Measurements from ENCODE around the gene METTL1.
A peak's percentile ranks its signal among the peaks of the same experiment; 100 is the strongest.

METTL1 gene

DNA sequence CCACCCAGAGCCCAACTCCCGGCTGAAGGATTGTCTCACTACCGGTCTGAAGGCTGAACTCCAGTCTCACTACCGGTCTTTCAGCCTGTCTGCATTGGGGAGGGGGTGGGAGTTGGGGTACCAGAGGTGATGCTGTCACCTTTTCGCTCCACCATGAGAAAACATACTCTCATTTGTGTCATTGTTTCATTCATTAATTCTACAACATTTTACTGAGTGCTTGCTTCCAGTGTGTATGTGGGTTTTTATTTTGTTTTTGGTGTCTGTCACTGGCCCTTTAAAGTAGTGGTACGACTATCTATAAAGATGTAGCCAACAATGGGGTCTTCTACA is 19.3 kb downstream of the METTL1 start:
- DNase-seq = no peak

DNA sequence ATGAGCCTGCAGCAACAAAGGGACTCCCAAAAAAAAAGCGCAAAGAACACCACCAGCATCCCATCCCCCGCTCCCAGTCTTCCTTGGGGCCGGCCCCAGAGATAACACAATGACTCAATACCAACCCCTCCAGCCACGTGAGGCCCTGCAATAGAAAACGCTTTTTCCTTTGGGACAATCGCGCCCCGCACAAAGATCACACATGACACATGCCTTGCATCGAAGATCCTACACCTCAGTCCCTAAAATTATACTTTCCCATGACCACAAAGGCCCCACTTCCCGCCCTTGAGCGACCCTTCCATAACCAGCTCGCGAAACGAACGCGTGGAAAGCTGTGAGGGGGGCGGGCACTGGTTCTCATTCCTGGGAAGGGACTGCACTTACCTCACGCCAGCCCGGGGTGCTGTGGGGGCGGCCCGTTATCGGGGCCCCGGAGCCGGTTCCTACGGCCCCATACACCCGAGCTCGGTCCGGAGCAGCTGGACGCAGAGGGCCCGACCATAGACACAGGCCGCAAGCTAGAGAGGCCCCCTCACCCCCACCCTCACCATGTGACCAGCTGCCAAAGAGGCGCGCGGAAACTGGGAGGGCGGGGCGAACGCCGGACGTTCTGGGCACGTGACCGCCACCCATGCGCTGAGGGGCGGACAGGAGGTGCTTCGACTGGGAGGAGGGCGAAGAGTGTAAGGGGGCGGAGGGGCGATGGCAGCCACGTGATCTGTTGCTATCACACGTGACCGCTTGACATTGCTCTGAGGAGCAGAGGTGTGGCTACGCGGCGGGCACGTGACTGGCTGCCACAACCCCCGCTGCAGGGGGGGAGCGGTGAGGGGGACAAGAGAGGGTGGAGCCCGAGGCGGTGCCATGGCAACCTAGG is 19.9 kb downstream of the METTL1 start, which contains the start of gene CDK4:
Gene CDK4, minus strand, starts transcription at position 523 of the 880 bp plus-strand sequence. CDS start 593 bp downstream, outside the sequence.
- peak; percentile 95 for DNase-seq

DNA sequence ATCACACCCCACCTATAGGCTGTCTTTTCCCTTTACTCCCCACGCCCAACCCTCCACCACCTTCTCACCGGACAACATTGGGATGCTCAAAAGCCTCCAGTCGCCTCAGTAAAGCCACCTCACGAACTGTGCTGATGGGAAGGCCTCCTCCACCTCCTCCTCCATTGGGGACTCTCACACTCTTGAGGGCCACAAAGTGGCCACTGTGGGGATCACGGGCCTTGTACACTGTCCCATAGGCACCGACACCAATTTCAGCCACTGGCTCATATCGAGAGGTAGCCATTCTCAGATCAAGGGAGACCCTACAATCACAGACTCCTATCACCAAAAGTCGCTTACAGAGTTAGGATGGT is 20.5 kb downstream of the METTL1 start:
- DNase-seq = no peak

DNA sequence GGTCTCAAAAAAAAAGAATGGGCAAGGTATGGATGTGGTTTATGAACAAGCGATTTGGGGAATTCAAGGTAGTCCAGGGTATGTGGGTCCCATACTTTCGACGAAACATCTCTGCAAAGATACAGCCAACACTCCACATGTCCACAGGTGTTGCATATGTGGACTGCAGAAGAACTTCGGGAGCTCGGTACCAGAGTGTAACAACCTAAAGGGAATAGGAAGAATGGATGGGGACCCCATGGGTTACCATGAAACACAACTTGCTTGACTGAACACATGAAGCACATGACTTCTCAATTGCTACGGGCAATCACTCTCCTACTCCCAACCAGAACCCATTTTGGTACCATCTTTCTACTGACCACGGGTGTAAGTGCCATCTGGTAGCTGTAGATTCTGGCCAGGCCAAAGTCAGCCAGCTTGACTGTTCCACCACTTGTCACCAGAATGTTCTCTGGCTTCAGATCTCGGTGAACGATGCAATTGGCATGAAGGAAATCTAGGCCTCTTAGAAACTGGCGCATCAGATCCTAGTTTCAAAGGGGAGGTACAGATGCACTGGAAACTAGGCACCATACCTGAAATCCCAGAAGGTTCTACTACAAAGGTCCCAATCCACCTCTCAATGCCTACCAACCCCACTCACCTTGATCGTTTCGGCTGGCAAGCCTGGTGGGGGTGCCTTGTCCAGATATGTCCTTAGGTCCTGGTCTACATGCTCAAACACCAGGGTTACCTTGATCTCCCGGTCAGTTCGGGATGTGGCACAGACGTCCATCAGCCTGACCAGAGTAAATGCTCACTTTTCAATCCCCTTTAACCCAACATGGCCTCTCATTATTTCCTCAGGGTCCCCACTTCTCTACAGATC is 21.1 kb downstream of the METTL1 start:
- no peak for DNase-seq

DNA sequence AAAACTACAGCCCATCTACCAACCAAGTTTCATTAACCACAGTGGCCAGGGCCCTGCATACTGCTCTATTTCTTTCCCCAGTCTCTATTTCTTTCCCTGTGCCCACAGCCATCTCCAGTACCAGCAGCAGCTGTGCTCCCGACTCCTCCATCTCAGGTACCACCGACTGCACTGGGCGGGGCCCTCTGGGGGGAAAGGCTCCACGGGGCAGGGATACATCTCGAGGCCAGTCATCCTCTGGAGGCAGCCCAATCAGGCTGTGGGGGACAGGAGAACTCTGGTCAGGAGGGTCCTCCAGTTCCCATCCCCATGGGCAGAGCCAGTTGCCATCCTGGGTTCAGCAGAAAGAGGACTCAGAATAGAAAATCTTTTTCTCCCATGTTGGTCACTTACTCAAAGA is 22.8 kb downstream of the METTL1 start:
- DNase-seq = no peak

DNA sequence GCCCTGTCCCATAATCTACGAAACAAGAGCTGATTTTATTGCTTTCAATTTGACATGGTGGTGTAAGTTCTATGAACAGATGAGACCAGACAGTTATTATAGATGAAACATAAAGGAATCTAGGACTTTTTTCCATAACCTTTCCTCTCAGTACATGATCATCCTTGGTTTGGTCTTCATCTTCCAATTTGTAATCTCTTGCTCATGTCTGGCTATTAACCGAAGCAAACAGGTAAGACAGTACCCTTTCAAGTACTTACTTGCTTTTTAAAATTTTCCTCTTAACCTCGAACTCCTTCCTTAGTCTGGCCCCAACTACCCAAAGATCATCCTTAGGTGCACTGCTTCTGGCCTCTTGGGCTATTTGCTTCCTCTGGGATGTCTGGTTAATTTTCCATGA is 25.9 kb downstream of the METTL1 start:
- DNase-seq = no peak

DNA sequence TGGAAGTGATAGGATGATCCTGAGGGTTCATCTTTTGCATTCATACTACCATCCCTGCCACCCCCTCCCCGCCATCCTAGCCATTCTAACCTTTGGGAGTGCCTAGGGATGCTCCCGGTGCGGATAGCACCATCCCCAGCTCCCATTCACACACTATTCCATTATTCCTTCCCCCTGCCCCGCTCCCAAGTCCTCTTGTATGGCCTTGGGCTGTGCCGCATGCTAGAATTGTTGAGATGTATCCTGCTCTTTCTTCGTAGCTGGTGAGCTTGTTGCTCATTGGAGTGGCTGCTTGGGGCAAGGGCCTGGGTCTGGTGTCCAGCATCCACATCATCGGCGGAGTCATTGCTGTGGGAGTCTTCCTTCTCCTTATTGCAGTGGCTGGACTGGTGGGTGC is 26.4 kb downstream of the METTL1 start:
- no peak for DNase-seq

DNA sequence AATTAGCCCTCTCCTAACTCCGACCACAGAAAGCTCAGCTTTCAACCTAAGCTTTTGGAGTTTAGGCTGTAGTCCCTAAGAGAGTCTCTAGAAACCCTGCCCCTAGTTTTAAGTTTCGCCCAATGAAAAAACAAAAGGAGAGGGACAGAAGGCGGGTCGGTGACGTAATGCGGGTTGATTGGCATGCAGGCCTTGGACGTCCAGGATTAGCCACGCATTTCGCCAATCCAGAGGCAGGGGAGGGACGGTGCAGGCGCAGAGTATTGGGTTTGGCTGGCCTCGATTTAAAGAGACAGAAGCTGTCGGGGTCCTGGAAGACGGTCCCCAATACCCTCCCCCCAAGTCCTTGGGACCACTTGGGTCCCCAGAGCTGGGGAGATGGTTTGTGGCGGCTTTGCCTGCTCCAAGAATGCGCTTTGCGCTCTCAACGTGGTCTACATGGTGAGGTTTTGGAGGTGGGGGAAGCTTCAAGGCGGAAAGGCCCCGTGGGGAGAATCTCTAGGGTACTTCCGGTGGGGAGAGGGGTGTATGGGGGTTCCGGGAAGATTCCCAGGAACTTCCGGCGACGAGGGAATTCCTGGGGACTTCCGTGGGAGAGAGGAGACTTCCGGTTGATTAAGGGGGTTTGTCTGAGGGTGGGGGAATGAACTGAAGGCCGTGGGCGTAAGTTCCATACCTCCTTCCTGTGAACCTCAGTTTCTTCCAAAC is 27.0 kb downstream of the METTL1 start, which contains the start of gene TSPAN31:
Gene TSPAN31, plus strand, starts transcription at position 263 of the 708 bp plus-strand sequence. Its CDS starts 116 bp downstream, at position 379.
- peak; percentile 91 for DNase-seq

DNA sequence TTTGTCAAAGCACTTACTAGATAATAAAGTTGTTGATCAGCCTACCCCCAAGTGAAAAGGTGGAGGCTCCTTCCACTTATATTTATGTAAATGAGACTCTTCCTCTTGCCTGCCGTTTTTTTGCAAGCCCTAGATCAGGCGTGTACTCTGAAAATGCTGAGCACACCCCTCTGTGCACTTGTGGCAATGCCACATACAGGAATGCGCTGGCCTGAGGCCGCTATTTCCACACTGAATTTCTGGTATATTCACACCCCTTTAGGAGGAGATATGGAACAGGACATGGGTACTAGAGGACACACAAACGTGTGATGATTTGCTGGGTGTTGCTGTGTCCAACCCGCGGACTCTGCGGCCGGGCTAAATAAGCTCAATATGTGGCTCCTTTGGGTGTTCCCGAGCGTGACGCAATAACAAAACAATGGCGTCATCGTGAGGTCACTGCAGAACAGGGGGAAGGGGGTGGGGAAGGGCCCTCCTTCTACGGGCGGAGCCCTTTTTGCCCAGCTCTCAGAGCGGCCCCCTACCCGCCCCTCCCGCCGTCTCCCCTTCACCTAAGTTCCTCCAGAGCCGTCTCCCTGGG is 27.6 kb downstream of the METTL1 start:
- DNase-seq = peak; percentile 61

DNA sequence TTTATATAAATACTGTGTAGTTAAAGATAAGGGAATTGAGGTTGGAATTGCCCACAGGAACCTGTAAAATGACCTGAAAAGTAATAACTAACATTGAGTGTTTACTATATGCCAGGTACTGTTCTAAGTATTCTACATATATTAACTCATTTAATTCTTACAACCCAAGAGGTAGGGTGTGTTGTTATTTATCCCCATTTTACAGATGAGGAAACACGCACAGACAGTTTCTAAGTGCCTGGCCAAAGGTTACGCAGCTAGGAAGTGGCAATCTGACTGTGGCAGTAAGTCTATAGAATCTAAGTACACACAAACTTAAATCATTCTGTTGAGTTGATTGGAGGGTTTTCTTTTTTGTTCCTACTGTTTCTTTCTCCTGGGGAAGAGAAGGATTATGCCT is 28.1 kb downstream of the METTL1 start:
- DNase-seq = no peak

DNA sequence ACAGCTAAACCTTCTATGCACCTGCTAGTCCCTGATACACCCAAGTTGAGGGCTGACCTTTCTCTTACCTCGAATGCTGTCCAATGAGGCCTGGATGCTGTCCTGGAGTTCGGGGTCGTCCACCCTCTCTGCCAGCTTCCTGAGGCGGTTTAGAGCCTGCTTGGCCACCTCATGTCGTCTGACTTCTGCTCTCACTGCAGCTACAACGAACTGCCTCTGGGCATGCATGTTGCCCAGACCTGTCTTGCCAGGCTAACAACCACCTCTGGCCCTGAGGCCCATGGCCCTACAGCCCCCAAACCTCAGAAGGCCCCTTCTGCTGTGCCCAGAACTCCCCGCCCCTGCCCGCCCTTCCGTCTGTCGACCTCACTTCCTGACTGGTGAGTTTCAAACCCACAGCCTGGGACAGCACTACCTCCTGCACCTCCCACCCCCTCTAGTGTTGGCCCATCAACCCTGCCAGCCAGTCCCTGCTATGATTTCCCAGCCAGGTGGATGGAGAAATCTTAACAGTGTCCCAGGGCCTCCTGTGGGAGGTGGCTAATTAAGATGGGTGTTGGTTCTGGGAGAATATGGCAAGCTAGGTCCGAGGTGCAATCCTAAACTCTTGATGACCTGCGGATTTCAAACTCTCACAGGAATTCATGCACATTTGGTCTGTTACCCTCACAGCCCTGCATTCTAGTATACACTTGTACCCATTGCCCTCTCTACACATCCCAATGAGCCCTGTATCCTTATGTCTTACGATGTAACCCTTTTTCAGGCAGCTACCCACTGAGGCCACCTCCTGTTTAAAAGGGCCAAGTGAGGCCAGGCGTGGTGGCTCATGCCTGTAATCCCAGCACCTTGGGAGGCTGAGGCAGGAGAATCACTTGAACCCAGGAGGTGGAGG is 29.8 kb downstream of the METTL1 start:
- peak; percentile 65 for DNase-seq

DNA sequence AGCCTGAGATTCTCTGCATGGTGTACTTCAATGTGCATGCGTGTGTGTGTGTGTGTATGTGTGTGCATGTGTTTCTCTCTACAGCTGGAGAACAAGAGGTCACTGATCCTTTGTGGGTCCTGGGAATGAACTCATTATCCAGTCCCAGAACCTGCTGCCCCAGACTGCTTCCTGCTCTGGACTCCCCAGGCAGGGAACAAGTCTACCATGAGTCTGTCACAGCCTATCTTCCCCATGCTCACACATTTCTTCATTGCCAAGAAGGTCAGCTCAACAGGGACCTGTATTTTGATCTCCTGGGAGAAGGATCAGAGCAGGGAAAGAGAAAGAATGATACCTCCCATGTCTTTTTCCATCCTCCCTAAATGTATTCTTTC is 30.5 kb downstream of the METTL1 start:
- no peak for DNase-seq

DNA sequence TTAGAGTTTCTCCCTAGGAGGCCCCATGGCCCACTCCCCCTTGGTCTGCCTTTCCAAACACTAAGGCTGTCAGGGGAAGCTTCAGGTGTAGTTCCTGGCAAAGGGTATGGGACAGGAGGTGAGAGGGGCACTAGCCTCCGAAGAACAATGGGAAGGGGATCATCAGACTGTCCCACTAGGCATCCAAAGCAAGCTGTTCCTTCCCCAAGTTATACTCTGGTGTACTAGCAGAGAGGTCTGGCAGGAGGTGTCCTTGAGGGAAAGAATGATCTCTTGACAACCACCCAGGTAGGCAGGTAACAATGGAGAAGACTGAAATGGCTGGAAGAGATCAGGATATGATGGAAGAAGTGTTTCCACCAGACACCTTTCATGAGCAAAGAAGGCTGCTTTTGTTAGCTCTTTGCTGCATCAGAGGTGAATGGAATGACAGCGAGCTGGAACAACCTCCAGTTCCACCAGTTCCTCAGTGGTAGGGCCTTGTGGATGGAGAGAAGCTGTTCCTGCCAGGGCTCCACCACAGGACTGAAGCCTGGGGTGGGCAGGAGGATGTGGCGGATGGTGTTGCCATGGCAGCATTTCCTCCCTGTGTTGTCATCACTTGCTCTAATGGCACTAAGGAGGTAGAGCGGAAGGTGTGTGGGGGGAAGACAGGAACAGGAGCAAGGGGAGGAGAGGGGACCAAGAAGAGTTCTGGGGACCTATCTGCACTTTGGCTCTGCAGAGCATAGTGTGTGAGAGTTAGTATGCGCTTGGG is 31.1 kb downstream of the METTL1 start:
- peak; percentile 62 for DNase-seq

DNA sequence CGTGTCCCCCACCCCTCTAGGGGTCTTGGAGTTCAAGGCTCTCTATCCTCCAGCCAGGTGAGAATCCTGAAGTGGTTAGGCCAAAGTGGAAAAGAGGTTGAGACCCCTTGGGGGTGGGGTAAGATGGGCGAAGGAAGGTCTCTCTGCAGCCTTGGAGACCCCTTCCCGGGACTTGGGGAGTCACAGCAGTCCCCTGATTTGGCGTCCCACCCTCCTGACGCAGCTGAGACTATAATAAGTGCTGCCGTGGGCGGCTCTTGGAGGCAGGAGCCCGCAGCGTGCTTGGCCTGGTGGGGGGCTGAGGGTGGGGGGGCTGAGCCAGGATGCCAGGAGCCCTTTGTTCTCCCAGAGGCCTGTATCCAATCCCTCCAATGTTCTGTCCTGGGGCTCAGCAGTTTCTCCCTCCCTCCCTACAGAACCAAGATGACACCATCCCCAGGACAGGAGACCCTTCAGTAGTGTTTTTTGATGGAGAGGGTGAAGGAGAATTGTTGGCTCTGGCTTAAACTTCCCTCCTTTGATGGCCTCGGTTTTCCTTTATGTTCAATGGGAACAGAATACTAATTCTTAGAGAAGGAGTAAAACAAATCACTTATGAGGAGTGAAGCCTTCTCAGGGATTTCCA is 31.9 kb downstream of the METTL1 start:
- DNase-seq = no peak

DNA sequence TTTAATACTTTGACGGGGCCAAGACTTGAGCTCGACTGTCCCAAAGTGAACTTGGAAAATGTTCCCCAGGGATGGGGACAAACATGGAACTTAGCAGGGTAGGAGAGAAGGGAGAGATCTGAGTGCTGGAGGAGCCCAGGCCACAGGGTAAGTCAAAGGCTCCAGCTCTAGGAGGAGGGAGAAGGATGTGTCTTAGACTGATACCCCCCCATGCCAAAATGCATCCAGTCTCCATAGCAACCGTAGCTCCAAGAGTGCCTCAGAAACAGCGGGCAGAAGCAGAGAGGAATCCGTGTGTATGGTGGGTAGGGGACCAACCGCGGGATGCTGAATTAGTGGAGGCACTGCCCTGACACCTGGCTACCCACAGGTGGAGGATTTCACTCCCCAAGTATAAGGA is 32.5 kb downstream of the METTL1 start:
- no peak for DNase-seq

DNA sequence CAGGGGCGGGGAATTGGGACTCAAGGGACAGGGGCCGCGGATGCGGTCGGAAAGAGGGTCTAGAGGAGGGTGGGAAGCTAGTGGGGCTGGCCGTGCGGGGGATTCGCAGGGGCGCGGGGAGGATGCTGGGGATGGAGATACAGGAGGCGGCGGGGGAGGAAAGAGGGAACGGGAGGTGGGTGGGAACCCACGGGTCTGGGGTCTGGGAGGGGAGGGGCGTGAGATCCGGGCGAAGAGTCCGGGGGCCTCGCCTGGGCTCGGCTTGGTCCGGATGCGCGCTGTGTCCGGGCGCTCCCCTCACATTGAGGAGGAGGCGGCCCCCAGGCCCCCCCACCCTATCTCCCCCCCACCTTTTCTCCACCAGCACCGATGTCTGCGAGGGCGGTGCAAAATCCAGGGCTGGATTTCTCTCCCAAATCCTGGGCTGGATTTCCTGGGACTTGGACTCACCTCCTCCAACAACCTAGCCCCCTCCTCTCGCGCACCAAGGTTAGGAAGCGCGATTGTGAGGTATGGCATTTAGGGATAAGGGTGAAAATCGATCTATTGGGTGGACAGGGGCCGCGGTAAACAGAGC is 33.2 kb downstream of the METTL1 start, which contains the start of gene AGAP2:
Gene AGAP2, minus strand, starts transcription at position 82 of the 577 bp plus-strand sequence. CDS start 496 bp downstream, outside the sequence.
- DNase-seq = no peak

DNA sequence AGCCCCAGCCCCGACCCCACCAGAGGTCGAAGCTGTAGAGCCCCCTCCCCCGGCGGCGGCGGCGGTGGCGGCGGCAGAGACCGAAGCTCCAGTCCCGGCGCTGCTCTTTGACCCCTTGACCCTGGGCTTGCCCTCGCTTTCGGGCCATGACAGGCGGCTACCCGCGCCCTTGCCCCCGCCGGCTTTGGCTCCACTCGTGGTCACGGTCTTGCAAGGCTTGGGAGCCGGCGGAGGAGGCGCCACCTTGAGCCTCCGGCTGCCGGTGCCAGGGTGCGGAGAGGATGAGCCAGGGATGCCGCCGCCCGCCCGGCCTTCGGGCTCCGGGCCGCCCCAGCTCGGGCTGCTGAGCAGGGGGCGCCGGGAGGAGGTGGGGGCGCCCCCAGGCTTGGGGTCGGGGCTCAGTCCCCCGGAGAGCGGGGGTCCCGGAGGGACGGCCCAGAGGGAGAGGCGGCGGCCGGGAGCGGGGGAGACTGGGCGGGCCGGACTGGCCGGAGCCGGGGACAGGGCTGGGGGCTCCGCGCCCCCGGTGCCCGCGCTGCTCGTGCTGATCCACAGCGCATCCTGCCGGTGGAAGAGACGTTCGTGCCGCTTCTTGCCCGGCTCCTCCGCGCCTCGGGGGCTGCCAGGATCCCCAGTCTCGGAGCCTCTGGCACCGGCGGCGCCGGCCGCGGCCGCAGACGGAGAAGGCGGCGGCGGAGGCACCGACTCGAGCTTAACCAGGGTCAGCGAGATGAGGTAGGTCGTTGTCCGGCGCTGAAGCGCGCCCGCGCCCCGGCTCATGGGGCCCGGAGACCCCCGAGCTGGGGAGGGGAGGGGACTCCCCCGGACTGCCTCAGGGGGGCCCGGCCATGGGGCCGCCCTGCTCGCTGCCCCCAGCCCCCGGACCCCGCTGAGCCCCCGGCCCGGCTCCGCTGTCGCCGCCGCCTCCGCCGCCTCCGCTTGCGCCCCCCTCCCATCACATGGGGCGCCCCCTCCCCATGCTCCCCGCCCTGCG is 34.1 kb downstream of the METTL1 start:
- no peak for DNase-seq

DNA sequence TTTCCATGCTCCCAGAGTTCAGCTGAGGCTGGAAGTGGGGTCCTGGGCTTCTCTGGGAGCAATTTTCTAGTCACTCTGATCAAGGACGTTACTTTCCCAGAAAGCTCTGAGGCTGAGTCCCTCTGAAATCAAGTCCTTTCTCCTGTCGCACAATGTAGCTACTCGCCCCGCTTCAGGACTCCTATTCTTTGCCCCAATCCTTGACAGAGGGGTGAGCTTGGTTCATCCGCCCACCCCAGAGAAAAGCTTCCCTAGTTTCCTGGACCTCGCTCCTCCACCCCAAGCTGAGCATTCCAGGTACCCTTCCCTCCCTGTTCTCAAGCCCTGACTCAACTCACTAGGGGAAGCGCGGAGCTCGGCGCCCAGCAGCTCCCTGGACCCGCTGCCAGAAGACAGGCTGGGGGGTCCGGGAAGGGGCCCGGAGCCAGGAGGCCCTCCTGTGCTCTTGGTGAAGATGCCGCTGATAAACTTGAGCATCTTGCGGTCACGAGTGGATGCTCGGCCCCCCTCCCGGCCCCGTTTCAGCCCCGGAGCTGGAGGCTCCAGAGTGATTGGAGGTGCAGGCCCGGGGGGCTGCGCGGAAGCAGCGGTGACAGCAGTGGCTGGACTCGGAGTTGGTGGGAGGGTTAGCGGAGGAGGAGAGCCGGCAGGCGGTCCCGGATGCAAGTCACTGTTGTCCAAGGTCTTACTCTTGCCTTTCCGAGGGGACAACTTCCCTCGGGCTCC is 35.0 kb downstream of the METTL1 start:
- DNase-seq = no peak
